ENCODE data around the gene PLA2G2C.

- TF ChIP-seq E2F1 (CRISPR knock-in tag; IDR thresholded peaks at IDR 0.05) (no peak), E2F4 (CRISPR knock-in tag; IDR thresholded peaks at IDR 0.05; ENCODE audit: borderline replicate concordance, low read depth) (no peak), NR2C2 (CRISPR knock-in tag; IDR thresholded peaks at IDR 0.05) (no peak), ESRRA (CRISPR knock-in tag; IDR thresholded peaks at IDR 0.05; ENCODE audit: borderline replicate concordance) (no peak), SMAD4 (CRISPR knock-in tag; IDR thresholded peaks at IDR 0.05) (no peak), OVOL2 (CRISPR knock-in tag; IDR thresholded peaks at IDR 0.05; ENCODE audit: borderline replicate concordance) (no peak), MAX (CRISPR knock-in tag; IDR thresholded peaks at IDR 0.05) (no peak), PRRX2 (CRISPR knock-in tag; IDR thresholded peaks at IDR 0.05) (no peak)
These were observed 33.7 kb upstream of the PLA2G2C start for GRCh38 chr1:20220036-20220435.

Data from WTC11 (cell line).